Neuronal stem cell (in vitro differentiated cells): Measurements from ENCODE around the gene CCDC74A.
"Not testable (repeated sequence)": the region's sequence is repeated elsewhere in the genome, so short reads cannot be mapped to it uniquely, and the experiment has no call there.

ENCODE experiments used
- DNase-seq: peaks from one replicate; pipeline ENCODE4 v3.0.0-alpha.2; 2013; ENCODE audit warnings: low spot score
- H2AFZ ChIP-seq: one replicate; pipeline ENCODE4 v1.6.1; 2013; ENCODE audit warnings: mild to moderate bottlenecking, low read length, inconsistent platforms
- H2AK5ac ChIP-seq: 2 replicates; pipeline ENCODE4 v1.6.1; 2013; ENCODE audit warnings: low read depth, mild to moderate bottlenecking, inconsistent platforms, low read length, moderate library complexity, mixed read lengths
- H2BK120ac ChIP-seq: 2 replicates; pipeline ENCODE4 v1.6.1; 2013; ENCODE audit warnings: low read depth, mild to moderate bottlenecking, inconsistent platforms, low read length, moderate library complexity, mixed read lengths
- H2BK12ac ChIP-seq: one replicate; pipeline ENCODE4 v1.6.1; 2013; ENCODE audit warnings: low read length, inconsistent platforms
- H2BK15ac ChIP-seq: 2 replicates; pipeline ENCODE4 v1.6.1; 2013; ENCODE audit warnings: mild to moderate bottlenecking, low read length, inconsistent platforms, mixed read lengths
- H2BK5ac ChIP-seq: one replicate; pipeline ENCODE4 v1.6.1; 2013; ENCODE audit warnings: inconsistent platforms, mild to moderate bottlenecking, low read length, moderate library complexity
- H3K14ac ChIP-seq: one replicate; pipeline ENCODE4 v1.6.1; 2013; ENCODE audit warnings: low read length, inconsistent platforms
- H3K18ac ChIP-seq: 2 replicates; pipeline ENCODE4 v1.6.1; 2013; ENCODE audit warnings: low read length, inconsistent platforms
- H3K23ac ChIP-seq: 2 replicates; pipeline ENCODE4 v1.6.1; 2013; ENCODE audit warnings: low read depth, mild to moderate bottlenecking, mixed read lengths, low read length, inconsistent platforms; ENCODE audit not compliant: poor library complexity
- H3K27ac ChIP-seq: replicated peaks from 3 replicates; pipeline ENCODE4 v1.5.1; 2013; ENCODE audit warnings: low read length, inconsistent platforms
- H3K27me3 ChIP-seq, 3 experiments: 2 replicates each; pipeline ENCODE4 v1.6.1; 2013; ENCODE audit warnings: low read length in 3 of 3, mild to moderate bottlenecking in 2 of 3, inconsistent platforms in 1 of 3, low read depth in 1 of 3, mixed read lengths in 1 of 3, moderate library complexity in 1 of 3; ENCODE audit not compliant: control insufficient read depth in 3 of 3, insufficient read depth in 3 of 3
- H3K36me3 ChIP-seq, 2 donors: replicated peaks in 1 of 2; 2 replicates each; pipeline ENCODE4 v1.6.1; 2013; ENCODE audit warnings: low read length in 2 of 2; ENCODE audit not compliant: control insufficient read depth in 2 of 2, insufficient read depth in 2 of 2
- H3K4ac ChIP-seq: 2 replicates; pipeline ENCODE4 v1.6.1; 2013; ENCODE audit warnings: inconsistent platforms, mild to moderate bottlenecking, low read length, moderate library complexity
- H3K4me1 ChIP-seq, 2 donors: 1 replicate in 1 of 2; 2 replicates in 1 of 2; pipeline ENCODE4 v1.6.1; 2013; ENCODE audit warnings: low read length in 2 of 2, low read depth in 1 of 2; ENCODE audit not compliant: control insufficient read depth in 2 of 2, insufficient read depth in 1 of 2
- H3K4me2 ChIP-seq: one replicate; pipeline ENCODE4 v1.6.1; 2013; ENCODE audit warnings: mild to moderate bottlenecking, low read length, inconsistent platforms; ENCODE audit not compliant: insufficient read depth, poor library complexity, severe bottlenecking
- H3K4me3 ChIP-seq, 2 donors: 2 replicates each; pipeline ENCODE4 v1.5.1; 2013; ENCODE audit warnings: low read length in 2 of 2, mild to moderate bottlenecking in 2 of 2, inconsistent platforms in 1 of 2, moderate library complexity in 1 of 2
- H3K79me1 ChIP-seq: one replicate; pipeline ENCODE4 v1.6.1; 2013; ENCODE audit warnings: low read depth, mild to moderate bottlenecking, inconsistent platforms, low read length, moderate library complexity
- H3K9ac ChIP-seq: one replicate; pipeline ENCODE4 v1.6.1; 2013; ENCODE audit warnings: mild to moderate bottlenecking, low read depth, low read length, inconsistent platforms; ENCODE audit not compliant: poor library complexity
- H3K9me3 ChIP-seq, 2 donors: replicated peaks in 1 of 2; 2 replicates each; pipeline versions ENCODE3 to v1.6.1; 2013; ENCODE audit warnings: low read length in 2 of 2, mild to moderate bottlenecking in 2 of 2, inconsistent platforms in 1 of 2, low read depth in 1 of 2, mixed read lengths in 1 of 2, moderate library complexity in 1 of 2; ENCODE audit not compliant: control insufficient read depth in 2 of 2, insufficient read depth in 1 of 2
- H4K8ac ChIP-seq: one replicate; pipeline ENCODE4 v1.6.1; 2013; ENCODE audit warnings: low read depth, mild to moderate bottlenecking, inconsistent platforms, low read length, moderate library complexity
- H4K91ac ChIP-seq: one replicate; pipeline ENCODE4 v1.6.1; 2013; ENCODE audit warnings: low read length, low read depth, mild to moderate bottlenecking, inconsistent platforms; ENCODE audit not compliant: poor library complexity
- WGBS, 2 donors: extraction: QIAGEN DNeasy Blood & Tissue Kit; methylation state at CpG; one replicate each; pipeline ENCODE4 v1.1.7; 2013; ENCODE audit warnings: missing lambda C conversion rate in 2 of 2, mixed read lengths in 1 of 2; ENCODE audit not compliant: insufficient read length in 2 of 2, insufficient replicate concordance in 1 of 2; ENCODE audit errors: extremely low coverage in 2 of 2; 5-methylcytosine and 5-hydroxymethylcytosine counted together

Gene CCDC74A

DNA sequence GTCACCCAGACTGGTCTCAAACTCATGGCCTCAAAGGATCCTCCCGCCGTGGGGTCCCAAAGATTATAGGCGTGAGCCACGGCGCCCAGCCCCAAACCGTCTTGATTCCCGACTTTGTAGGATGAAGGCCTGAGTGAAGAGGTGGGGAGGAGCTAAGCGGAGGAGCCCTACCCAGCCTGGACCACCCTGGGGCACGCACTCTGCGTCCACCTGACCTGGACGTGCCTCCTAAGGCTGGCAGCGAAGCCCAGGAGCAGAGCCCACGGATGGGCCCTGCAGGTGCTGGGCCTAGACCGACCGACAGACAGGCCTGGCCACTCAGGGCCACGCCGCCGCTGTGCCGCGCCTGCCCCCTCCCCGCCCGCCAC, 36.2 kb upstream of the CCDC74A start:
- H3K18ac ChIP-seq, H2BK12ac ChIP-seq, H4K91ac ChIP-seq, H3K27ac ChIP-seq, H3K4ac ChIP-seq, H2BK5ac ChIP-seq, H3K9me3 ChIP-seq, H2BK120ac ChIP-seq, H3K14ac ChIP-seq, H2BK15ac ChIP-seq, DNase-seq, H3K27me3 ChIP-seq, H4K8ac ChIP-seq, H3K23ac ChIP-seq: not testable (repeated sequence)
- peaks cover 0 to 19% of the 10 kb centered on the region in 2 donors for H3K36me3 ChIP-seq
- H3K4me3 ChIP-seq: peak overlapping the region; percentile 49 to 76
- peak overlapping the region; percentile 56 for H2AK5ac ChIP-seq
- WGBS, 2 donors: no CpG with 5 or more reads among the region's 22 CpGs
- peak overlapping the region; percentile 31 for H3K4me2 ChIP-seq
- H3K9ac ChIP-seq: peak overlapping the region; percentile 81
- peaks cover 12 to 14% of the 10 kb centered on the region in 2 donors for H3K4me1 ChIP-seq
- peaks cover 12% of the 10 kb centered on the region for H3K79me1 ChIP-seq
- peak overlapping the region; percentile 100 for H2AFZ ChIP-seq

DNA sequence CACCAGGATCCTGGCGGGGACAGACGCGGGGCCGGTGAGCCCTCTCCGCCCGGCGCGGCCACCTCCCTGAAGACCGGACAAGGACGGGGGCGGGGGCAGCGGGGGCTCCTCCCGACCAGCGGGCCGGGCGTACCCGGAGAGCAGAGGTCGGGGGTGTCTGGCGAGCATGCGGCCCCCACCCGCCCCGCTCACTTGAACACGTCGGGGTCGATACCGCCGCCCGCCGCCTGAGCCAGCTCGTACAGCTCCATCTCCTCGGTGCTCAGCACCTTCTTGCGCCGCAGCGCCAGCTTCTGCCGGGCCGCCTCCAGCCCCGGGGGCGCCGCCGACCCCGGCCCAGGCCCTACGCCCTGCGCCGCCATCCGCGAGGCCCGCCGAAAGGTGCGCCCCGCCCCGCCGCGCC, 35.7 kb upstream of the CCDC74A start, which contains the start of gene MZT2A:
MZT2A (minus strand) TSS at position 383 of the 403 bp plus-strand sequence; CDS start at position 362, 21 bp downstream.
- Histone ChIP-seq H2BK12ac (peak within 1 kb of the TSS; percentile 46), H2BK15ac (peak within 1 kb of the TSS; percentile 75), H2BK5ac (peak within 1 kb of the TSS; percentile 87), H2AFZ (peak within 1 kb of the TSS; percentile 100), H3K4me1 (peaks cover 12 to 14% of the 10 kb centered on the region in 2 donors), H3K4me3 (peak within 1 kb of the TSS; percentile 93 to 96), H4K8ac (peak within 1 kb of the TSS; percentile 92), H3K18ac (peak within 1 kb of the TSS; percentile 99), H3K79me1 (peaks cover 12% of the 10 kb centered on the region), H4K91ac (peak within 1 kb of the TSS; percentile 53), H3K27ac (peak within 1 kb of the TSS; percentile 91), H3K4me2 (peak within 1 kb of the TSS; percentile 93), H2AK5ac (peak within 1 kb of the TSS; percentile 79), H3K9ac (peak within 1 kb of the TSS; percentile 96), H3K4ac (peak within 1 kb of the TSS; percentile 93), H3K23ac (peak within 1 kb of the TSS; percentile 91), H3K14ac (peak within 1 kb of the TSS; percentile 75), H3K36me3 (peaks cover 0 to 21% of the 10 kb centered on the region in 2 donors)
- H2BK120ac ChIP-seq, H3K27me3 ChIP-seq, H3K9me3 ChIP-seq: not testable (repeated sequence)
- no CpG with 5 or more reads among the region's 53 CpGs for WGBS, 2 donors
- DNase-seq: peak; percentile 18

DNA sequence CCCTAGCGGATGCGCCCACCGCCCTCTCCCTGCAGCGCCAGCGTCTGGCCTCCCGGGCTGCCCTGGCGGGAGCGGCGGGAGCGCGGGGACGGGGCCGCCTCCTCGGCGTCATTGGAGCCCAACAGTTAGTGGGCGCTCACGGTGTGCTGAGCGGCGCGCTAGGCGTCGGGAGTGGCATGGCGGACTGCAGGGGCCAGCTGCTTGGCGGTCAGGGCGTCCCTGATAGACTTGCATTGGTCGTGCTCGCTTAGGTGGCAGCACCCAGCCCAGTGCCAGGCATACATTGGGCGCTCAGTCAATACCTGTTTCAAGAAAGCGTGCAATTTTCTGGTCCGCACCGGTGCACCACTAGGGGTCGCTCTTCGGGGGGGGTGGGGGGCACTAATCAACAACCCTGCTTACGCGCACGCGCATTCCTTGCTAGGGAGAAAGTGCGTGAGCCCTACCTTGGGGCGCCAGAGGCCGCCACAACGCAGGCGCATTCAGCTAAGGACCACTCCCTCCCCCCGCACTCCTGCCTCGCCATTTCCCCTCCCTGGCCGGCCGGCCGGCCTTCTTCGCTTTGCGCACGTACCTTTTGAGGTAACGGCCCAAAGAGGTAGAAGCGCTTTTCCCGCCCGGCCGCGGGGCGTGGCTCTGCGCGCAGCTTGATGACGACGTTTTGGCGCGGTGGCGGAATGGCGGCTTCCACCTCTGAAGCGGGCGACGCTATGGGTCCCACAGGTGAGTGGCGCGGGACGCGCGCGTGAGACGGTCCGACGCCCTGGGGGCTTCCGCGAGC, 35.1 kb upstream of the CCDC74A start:
- Histone ChIP-seq H3K27ac (peak overlapping the region; percentile 91), H3K4ac (peak overlapping the region; percentile 93), H3K9ac (peak overlapping the region; percentile 96), H2BK15ac (peak overlapping the region; percentile 75), H3K14ac (peak overlapping the region; percentile 75), H3K4me2 (peak overlapping the region; percentile 93), H4K91ac (peak overlapping the region; percentile 53), H3K4me3 (peak overlapping the region; percentile 93 to 96), H4K8ac (peak overlapping the region; percentile 92), H3K4me1 (peaks cover 12 to 14% of the 10 kb centered on the region in 2 donors), H3K27me3 (no peaks in the 10 kb centered on the region), H2BK12ac (peak overlapping the region; percentile 46), H3K36me3 (peaks cover 0 to 25% of the 10 kb centered on the region in 2 donors), H3K9me3 (no peaks in the 10 kb centered on the region), H3K79me1 (peaks cover 12% of the 10 kb centered on the region), H3K18ac (peak overlapping the region; percentile 99), H2BK5ac (peak overlapping the region; percentile 75), H2AFZ (peak overlapping the region; percentile 100), H3K23ac (peak overlapping the region; percentile 91), H2AK5ac (peak overlapping the region; percentile 79), H2BK120ac (no peak overlapping the region)
- DNase-seq: peak; percentile 92
- WGBS, 2 donors: no CpG with 5 or more reads among the region's 79 CpGs
